Kidney (tissue), 14 donors: ENCODE results near the gene PYDC1. TPM values are rescaled to one million over a fixed set of nuclear protein-coding genes. Genes with fewer than 3 reads are reported as not detected.

Experiments
- DNase-seq, 5 donors: peaks; one replicate each; pipeline ENCODE4 v3.0.0-alpha.2; 2013 to 2020
- FAIRE-seq: peaks from 2 replicates; lab custom pipeline; 2012; peaks lifted over from hg19 to GRCh38; lab: Jason Lieb, UNC
- H3K27ac ChIP-seq, 2 donors: one replicate each; pipeline ENCODE4 v1.7.0; 2013; ENCODE audit warnings: low read depth in 2 of 2, low read length in 2 of 2, inconsistent platforms in 1 of 2
- H3K27me3 ChIP-seq: one replicate; pipeline ENCODE4 v1.7.1; 2013; ENCODE audit warnings: low read length, inconsistent platforms; ENCODE audit not compliant: control insufficient read depth, insufficient read depth
- H3K36me3 ChIP-seq, 3 donors: one replicate each; pipeline versions ENCODE4 v1.7.0 to v1.7.1; 2013; ENCODE audit warnings: low read length in 3 of 3, control low read depth in 1 of 3, inconsistent platforms in 1 of 3; ENCODE audit not compliant: insufficient read depth in 3 of 3, control insufficient read depth in 2 of 3
- H3K4me1 ChIP-seq, 3 donors: one replicate each; pipeline versions ENCODE4 v1.7.0 to v1.7.1; 2013; ENCODE audit warnings: low read length in 3 of 3, inconsistent platforms in 1 of 3, low read depth in 1 of 3; ENCODE audit not compliant: control insufficient read depth in 2 of 3, insufficient read depth in 2 of 3
- H3K4me3 ChIP-seq, 3 donors: one replicate each; pipeline versions ENCODE4 v1.7.0 to v1.8.1; 2013; ENCODE audit warnings: low read length in 3 of 3, control low read depth in 1 of 3, inconsistent platforms in 1 of 3
- H3K9ac ChIP-seq, 3 donors: one replicate each; pipeline versions ENCODE4 v1.7.0 to v1.7.1; 2013; ENCODE audit warnings: low read length in 3 of 3, control low read depth in 1 of 3, inconsistent platforms in 1 of 3
- H3K9me3 ChIP-seq, 3 donors: one replicate each; pipeline versions ENCODE4 v1.7.0 to v1.7.1; 2013; ENCODE audit warnings: low read length in 3 of 3, control low read depth in 1 of 3, inconsistent platforms in 1 of 3; ENCODE audit not compliant: control insufficient read depth in 2 of 3, insufficient read depth in 1 of 3
- CTCF ChIP-seq: IDR thresholded peaks from 3 replicates; pipeline ENCODE4 v1.5.1; 2012; ENCODE audit warnings: mild to moderate bottlenecking, moderate library complexity, borderline replicate concordance; ENCODE audit not compliant: insufficient read depth; ENCODE audit errors: extremely low read depth
- intact Hi-C: fragments of 100-400 bp; cut with DNase I; formaldehyde crosslinking; loops from one replicate; pipeline ENCODE4 v1.11.1; 2022
- polyA plus RNA-seq: library from polyadenylated mRNA; stranded (reverse); fragments of 350-450 nt; fragmentation: Illumina TruSeq; extraction: RNeasy Lipid Tissue Mini Kit (QIAGEN cat#74804); gene quantifications from one replicate; pipeline ENCODE4 v1.2.3, GENCODE V29; 2014; ENCODE audit warnings: low read depth, low replicate concordance; ENCODE audit not compliant: insufficient read depth
- total RNA-seq: library from RNA; stranded (reverse); fragmentation: NEBNext Ultra II Directional; extraction: Animal tissue kit (Norgen Biotek cat#: 25700); gene quantifications from one replicate; pipeline ENCODE4 v1.2.1, GENCODE V29; 2021
- donor health status: control.
- donor health status: control.
- donor health status: control.
- donor health status: control.
- donor health status: control.
- donor health status: DM: yes; HTN: yes; CAD: no.
- donor health status: Normal renal cell carcinoma (clear cell type).

PYDC1 gene
- total and polyA plus RNA-seq, 2 donors from 2014 or later: not detected

GRCh38 chr16:31219154-31219741 is 2.3 kb upstream of the PYDC1 start:
- no peak overlapping the region for H3K27ac ChIP-seq
- DNase-seq (no peak), FAIRE-seq (no peak)
- TF ChIP-seq CTCF: no peak
- peaks cover 0 to 21% (median 4%) of the 10 kb centered on the region in 3 donors for H3K4me1 ChIP-seq
- no peaks in the 10 kb centered on the region for H3K36me3 ChIP-seq
- H3K9ac ChIP-seq: no peak overlapping the region
- intact Hi-C loops: no loop called here
- no peak overlapping the region for H3K4me3 ChIP-seq
- peaks cover 21% of the 10 kb centered on the region for H3K27me3 ChIP-seq
- no peaks in the 10 kb centered on the region for H3K9me3 ChIP-seq

GRCh38 chr16:31217136-31217530 is 198 bp upstream of the PYDC1 start:
- Histone ChIP-seq H3K27me3 (peaks cover 21% of the 10 kb centered on the region), H3K4me1 (peaks cover 0 to 21% (median 4%) of the 10 kb centered on the region in 3 donors), H3K27ac (no peak overlapping the region), H3K36me3 (no peaks in the 10 kb centered on the region), H3K9me3 (no peaks in the 10 kb centered on the region), H3K9ac (no peak overlapping the region), H3K4me3 (no peak overlapping the region)
- DNase-seq (no peak), FAIRE-seq (no peak)
- TF ChIP-seq CTCF: no peak
- intact Hi-C loops: no loop called here

GRCh38 chr16:31215287-31216162 is 1.4 kb downstream of the PYDC1 start:
- FAIRE-seq: no peak
- H3K36me3 ChIP-seq: no peaks in the 10 kb centered on the region
- H3K4me3 ChIP-seq: peak overlapping the region; percentile 6 to 48 (median 29)
- DNase-seq: peak; percentile 66 to 84 (median 73)
- intact Hi-C loops: no loop called here
- H3K27me3 ChIP-seq: peaks cover 21% of the 10 kb centered on the region
- no peak for TF ChIP-seq CTCF
- no peak overlapping the region for H3K9ac ChIP-seq
- H3K9me3 ChIP-seq: no peaks in the 10 kb centered on the region
- H3K4me1 ChIP-seq: peaks cover 0 to 21% (median 4%) of the 10 kb centered on the region in 3 donors
- H3K27ac ChIP-seq: no peak overlapping the region
